ENCODE measurements around the gene MVK.

The MVK gene

DNA sequence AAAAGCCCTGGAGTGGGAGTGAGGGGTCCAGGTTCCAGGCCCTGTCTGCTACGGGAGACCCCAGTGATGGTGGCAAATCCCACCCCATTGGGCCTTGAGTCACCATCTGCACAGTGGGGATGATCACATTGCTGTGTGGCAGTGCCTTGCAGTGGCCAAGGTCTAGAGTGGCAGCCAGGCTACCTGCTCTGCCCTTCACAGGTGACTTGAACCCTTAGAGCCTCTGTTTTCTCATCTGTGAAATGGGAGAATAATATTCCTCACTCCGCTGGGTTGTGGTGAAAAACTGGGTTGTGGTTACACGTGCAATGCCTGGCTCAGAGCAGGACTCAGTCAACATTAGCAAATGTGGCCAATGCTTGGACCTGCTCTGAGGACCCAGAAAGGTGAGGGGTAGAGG, 58.2 kb downstream of the MVK start:
- no peaks in the 10 kb centered on the region for H3F3A ChIP-seq (ENCODE audit: low read depth)
- H3K9me2 ChIP-seq (replicated peaks; ENCODE audit: low read depth, low read length), result no peaks in the 10 kb centered on the region
- no peak overlapping the region for H3K4me3 ChIP-seq (ENCODE audit: low read length, poor library complexity, severe bottlenecking)
- TF ChIP-seq EZH2phosphoT487 (IDR thresholded peaks at IDR 0.05; ENCODE audit: borderline replicate concordance), result no peak
- TF ChIP-seq, protein P1, sequence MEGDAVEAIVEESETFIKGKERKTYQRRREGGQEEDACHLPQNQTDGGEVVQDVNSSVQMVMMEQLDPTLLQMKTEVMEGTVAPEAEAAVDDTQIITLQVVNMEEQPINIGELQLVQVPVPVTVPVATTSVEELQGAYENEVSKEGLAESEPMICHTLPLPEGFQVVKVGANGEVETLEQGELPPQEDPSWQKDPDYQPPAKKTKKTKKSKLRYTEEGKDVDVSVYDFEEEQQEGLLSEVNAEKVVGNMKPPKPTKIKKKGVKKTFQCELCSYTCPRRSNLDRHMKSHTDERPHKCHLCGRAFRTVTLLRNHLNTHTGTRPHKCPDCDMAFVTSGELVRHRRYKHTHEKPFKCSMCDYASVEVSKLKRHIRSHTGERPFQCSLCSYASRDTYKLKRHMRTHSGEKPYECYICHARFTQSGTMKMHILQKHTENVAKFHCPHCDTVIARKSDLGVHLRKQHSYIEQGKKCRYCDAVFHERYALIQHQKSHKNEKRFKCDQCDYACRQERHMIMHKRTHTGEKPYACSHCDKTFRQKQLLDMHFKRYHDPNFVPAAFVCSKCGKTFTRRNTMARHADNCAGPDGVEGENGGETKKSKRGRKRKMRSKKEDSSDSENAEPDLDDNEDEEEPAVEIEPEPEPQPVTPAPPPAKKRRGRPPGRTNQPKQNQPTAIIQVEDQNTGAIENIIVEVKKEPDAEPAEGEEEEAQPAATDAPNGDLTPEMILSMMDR (conservative IDR thresholded peaks at IDR 0.05; ENCODE audit: low read length), result no peak
- no peak overlapping the region for H3K4me2 ChIP-seq (ENCODE audit: low read depth, low read length, poor library complexity, severe bottlenecking)
- H3K4me1 ChIP-seq (ENCODE audit: insufficient read depth, low read length, poor library complexity, severe bottlenecking), result no peaks in the 10 kb centered on the region
- no peaks in the 10 kb centered on the region for H3K36me3 ChIP-seq (ENCODE audit: insufficient read depth, low read length)
- H3K9ac ChIP-seq (ENCODE audit: low read depth, low read length, poor library complexity, severe bottlenecking), result no peak overlapping the region
- no peaks in the 10 kb centered on the region for H4K20me1 ChIP-seq (ENCODE audit: insufficient read depth, low read length, poor library complexity, severe bottlenecking)
- no peaks in the 10 kb centered on the region for H3K79me2 ChIP-seq (ENCODE audit: insufficient read depth, low read length)
- no peak overlapping the region for H2AFZ ChIP-seq (ENCODE audit: low read length)
- no peaks in the 10 kb centered on the region for H3K27me3 ChIP-seq (ENCODE audit: insufficient read depth, low read length, poor library complexity, severe bottlenecking)
- no peaks in the 10 kb centered on the region for H3K9me3 ChIP-seq (ENCODE audit: insufficient read depth, low read depth, low read length)

DNA sequence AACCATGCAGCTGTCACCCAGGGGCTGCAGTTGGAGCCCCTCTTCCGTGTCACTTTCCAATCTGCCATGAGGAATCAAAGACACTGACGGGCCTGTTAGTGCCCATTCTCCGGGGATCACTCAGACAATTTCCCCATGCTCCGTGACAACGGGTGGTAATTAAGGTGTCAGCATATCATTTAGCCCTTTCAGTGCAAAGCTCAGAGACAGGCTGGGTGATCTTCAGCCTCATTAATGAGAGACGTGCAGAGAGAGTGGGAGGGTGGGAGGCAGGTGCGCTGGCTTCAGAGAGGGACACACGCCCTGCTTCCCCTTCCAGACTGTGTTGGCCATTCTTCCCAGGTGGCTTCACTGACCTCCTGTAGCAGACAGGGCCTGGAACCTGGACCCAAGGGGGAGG, 58.7 kb downstream of the MVK start:
- no peaks in the 10 kb centered on the region for H3K79me2 ChIP-seq (ENCODE audit: insufficient read depth, low read length)
- no peak overlapping the region for H3K9ac ChIP-seq (ENCODE audit: low read depth, low read length, poor library complexity, severe bottlenecking)
- H4K20me1 ChIP-seq (ENCODE audit: insufficient read depth, low read length, poor library complexity, severe bottlenecking), result no peaks in the 10 kb centered on the region
- no peaks in the 10 kb centered on the region for H3F3A ChIP-seq (ENCODE audit: low read depth)
- no peaks in the 10 kb centered on the region for H3K36me3 ChIP-seq (ENCODE audit: insufficient read depth, low read length)
- no peaks in the 10 kb centered on the region for H3K9me2 ChIP-seq (replicated peaks; ENCODE audit: low read depth, low read length)
- H3K4me2 ChIP-seq (ENCODE audit: low read depth, low read length, poor library complexity, severe bottlenecking), result no peak overlapping the region
- H3K9me3 ChIP-seq (ENCODE audit: insufficient read depth, low read depth, low read length), result no peaks in the 10 kb centered on the region
- H3K4me3 ChIP-seq (ENCODE audit: low read length, poor library complexity, severe bottlenecking), result no peak overlapping the region
- H3K4me1 ChIP-seq (ENCODE audit: insufficient read depth, low read length, poor library complexity, severe bottlenecking), result no peaks in the 10 kb centered on the region
- no peak overlapping the region for H2AFZ ChIP-seq (ENCODE audit: low read length)
- H3K27me3 ChIP-seq (ENCODE audit: insufficient read depth, low read length, poor library complexity, severe bottlenecking), result no peaks in the 10 kb centered on the region
- TF ChIP-seq, protein P1 (conservative IDR thresholded peaks at IDR 0.05; ENCODE audit: low read length), result no peak
- TF ChIP-seq EZH2phosphoT487 (IDR thresholded peaks at IDR 0.05; ENCODE audit: borderline replicate concordance), result no peak

DNA sequence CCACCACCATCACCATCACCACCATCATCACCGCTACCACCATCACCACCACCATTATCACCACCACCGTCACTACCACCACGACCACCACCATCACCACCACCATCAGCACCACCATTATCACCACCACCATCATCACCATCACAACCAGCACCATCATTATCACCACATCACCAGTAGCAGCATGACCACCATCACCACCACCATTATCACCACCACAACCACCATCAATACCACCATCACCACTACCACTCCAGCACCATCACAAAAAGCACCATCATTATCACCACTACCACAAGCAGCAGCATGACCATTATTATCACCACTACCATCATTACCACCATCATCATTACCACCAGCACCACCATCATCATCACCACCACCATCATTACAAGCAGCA, 62.1 kb downstream of the MVK start:
- H3K9ac ChIP-seq (ENCODE audit: low read depth, low read length, poor library complexity, severe bottlenecking), result no peak overlapping the region
- no peak overlapping the region for H2AFZ ChIP-seq (ENCODE audit: low read length)
- H3K9me3 ChIP-seq (ENCODE audit: insufficient read depth, low read depth, low read length), result no peaks in the 10 kb centered on the region
- H3K27me3 ChIP-seq (ENCODE audit: insufficient read depth, low read length, poor library complexity, severe bottlenecking), result no peaks in the 10 kb centered on the region
- TF ChIP-seq, protein P1 (conservative IDR thresholded peaks at IDR 0.05; ENCODE audit: low read length), result no peak
- no peak for TF ChIP-seq EZH2phosphoT487 (IDR thresholded peaks at IDR 0.05; ENCODE audit: borderline replicate concordance)
- H3K36me3 ChIP-seq (ENCODE audit: insufficient read depth, low read length), result no peaks in the 10 kb centered on the region
- H3K4me2 ChIP-seq (ENCODE audit: low read depth, low read length, poor library complexity, severe bottlenecking), result no peak overlapping the region
- H3K9me2 ChIP-seq (replicated peaks; ENCODE audit: low read depth, low read length), result no peaks in the 10 kb centered on the region
- no peak overlapping the region for H3K4me3 ChIP-seq (ENCODE audit: low read length, poor library complexity, severe bottlenecking)
- H4K20me1 ChIP-seq (ENCODE audit: insufficient read depth, low read length, poor library complexity, severe bottlenecking), result no peaks in the 10 kb centered on the region
- no peaks in the 10 kb centered on the region for H3F3A ChIP-seq (ENCODE audit: low read depth)
- no peaks in the 10 kb centered on the region for H3K79me2 ChIP-seq (ENCODE audit: insufficient read depth, low read length)
- H3K4me1 ChIP-seq (ENCODE audit: insufficient read depth, low read length, poor library complexity, severe bottlenecking), result no peaks in the 10 kb centered on the region
